Measurements from ENCODE around the gene FAT2.

DNA sequence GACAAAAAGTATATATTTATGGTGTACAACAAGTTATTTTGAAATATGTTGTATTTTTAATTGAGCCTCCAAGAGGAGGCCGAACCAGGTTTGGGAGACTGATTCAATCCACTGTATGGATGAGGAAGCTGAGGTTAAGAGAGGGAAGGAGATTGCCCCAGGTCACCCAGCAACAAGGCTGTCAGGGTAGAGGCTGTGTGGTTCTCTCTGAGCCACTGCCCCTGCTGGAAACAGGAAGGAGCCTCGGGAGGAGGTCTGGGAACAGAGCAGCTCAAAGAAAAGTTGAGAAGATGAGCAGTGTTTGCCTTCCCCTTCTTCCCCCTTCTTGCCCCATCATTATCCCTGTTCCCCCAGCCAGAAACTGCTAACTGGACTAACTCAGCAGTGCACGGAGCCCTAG, 6.6 kb upstream of the FAT2 start:
- no peak for TF ChIP-seq ZNF274 (IDR thresholded peaks at IDR 0.05; ENCODE audit: low read depth, low read length)
- no peak for TF ChIP-seq YY1 (IDR thresholded peaks at IDR 0.05; ENCODE audit: insufficient read depth, insufficient read length)
